ENCODE results near the gene MMP28. TPM values are rescaled to one million over a fixed set of nuclear protein-coding genes. Genes with fewer than 3 reads are reported as not detected.

Gene MMP28
- total RNA-seq, 2 donors from 2014 or later: 12.8 to 146 TPM

GRCh38 chr17:35808962-35809854 lies 13.8 kb upstream of the MMP28 start, which contains the start of gene TAF15:
TSS of gene TAF15 (plus strand) at chr17:35809484. CDS start at chr17:35809570, 86 bp downstream.
- H3K4me3 ChIP-seq: peak within 1 kb of the TSS; percentile 76 to 90
- peaks cover 4% of the 10 kb centered on the region for H3K4me1 ChIP-seq (replicated peaks)
- intact Hi-C loops (cut with DNase I): no loop called here

GRCh38 chr17:35808240-35808961 lies 13.0 kb upstream of the MMP28 start:
- 38% methylated on average over 19 of the region's 19 CpGs for WGBS
- peak overlapping the region; percentile 76 to 90 for H3K4me3 ChIP-seq
- H3K4me1 ChIP-seq (replicated peaks): peaks cover 4% of the 10 kb centered on the region
- no peaks in the 10 kb centered on the region for H3K36me3 ChIP-seq
- H3K9me3 ChIP-seq: no peaks in the 10 kb centered on the region
- intact Hi-C loops (cut with DNase I): no loop called here
- no peak for DNase-seq (ENCODE audit: low spot score)
- peak overlapping the region; percentile 93 to 95 for H3K27ac ChIP-seq
- TF ChIP-seq CTCF (IDR thresholded peaks at IDR 0.05) (no peak), POLR2AphosphoS5 (IDR thresholded peaks at IDR 0.05) (no peak), POLR2A (IDR thresholded peaks at IDR 0.05) (no peak)
- no peaks in the 10 kb centered on the region for H3K27me3 ChIP-seq (replicated peaks; ENCODE audit: insufficient read depth)

More at GRCh38 chr17:35808962-35809854, 13.8 kb upstream of the MMP28 start, which contains the start of gene TAF15:
- Histone ChIP-seq H3K27me3 (replicated peaks; ENCODE audit: insufficient read depth) (no peaks in the 10 kb centered on the region), H3K36me3 (no peaks in the 10 kb centered on the region), H3K27ac (peak within 1 kb of the TSS; percentile 93 to 95), H3K9me3 (no peaks in the 10 kb centered on the region)
- WGBS: under 1% methylated on average over 67 of the region's 71 CpGs
- DNase-seq (ENCODE audit: low spot score): peak; percentile 97
- TF ChIP-seq POLR2A (IDR thresholded peaks at IDR 0.05) (peak; percentile 99), POLR2AphosphoS5 (IDR thresholded peaks at IDR 0.05) (peak; percentile 96), CTCF (IDR thresholded peaks at IDR 0.05) (peak in 3 of 4 experiments; percentile 68 to 83 (median 78))

GRCh38 chr17:35807371-35808144 lies 12.1 kb upstream of the MMP28 start:
- no peak for DNase-seq (ENCODE audit: low spot score)
- whole genome bisulfite sequencing: 77% methylated on average over 7 of the region's 7 CpGs
- Histone ChIP-seq H3K4me3 (no peak overlapping the region), H3K4me1 (replicated peaks) (peaks cover 4% of the 10 kb centered on the region), H3K27me3 (replicated peaks; ENCODE audit: insufficient read depth) (no peaks in the 10 kb centered on the region), H3K36me3 (no peaks in the 10 kb centered on the region), H3K9me3 (no peaks in the 10 kb centered on the region), H3K27ac (no peak overlapping the region)
- intact Hi-C loops (cut with DNase I): no loop called here
- TF ChIP-seq POLR2A (IDR thresholded peaks at IDR 0.05) (no peak), CTCF (IDR thresholded peaks at IDR 0.05) (no peak), POLR2AphosphoS5 (IDR thresholded peaks at IDR 0.05) (no peak)

GRCh38 chr17:35804658-35805192 lies 9.3 kb upstream of the MMP28 start:
- intact Hi-C loops (cut with DNase I): loop anchor here (2.0 kb wide), 1 partner anchor 40 kb away; no protein-coding TSS in a partner anchor
- H3K9me3 ChIP-seq: no peaks in the 10 kb centered on the region
- TF ChIP-seq CTCF (IDR thresholded peaks at IDR 0.05) (peak; percentile 56 to 96 (median 90)), POLR2AphosphoS5 (IDR thresholded peaks at IDR 0.05) (peak; percentile 78), POLR2A (IDR thresholded peaks at IDR 0.05) (no peak)
- WGBS: 61% methylated on average over 1 of the region's 1 CpG
- DNase-seq (ENCODE audit: low spot score): peak; percentile 59
- no peaks in the 10 kb centered on the region for H3K36me3 ChIP-seq
- peaks cover 10% of the 10 kb centered on the region for H3K4me1 ChIP-seq (replicated peaks)
- no peak overlapping the region for H3K4me3 ChIP-seq
- H3K27ac ChIP-seq: no peak overlapping the region
- no peaks in the 10 kb centered on the region for H3K27me3 ChIP-seq (replicated peaks; ENCODE audit: insufficient read depth)
